Effector CD8-positive, alpha-beta T cell (primary cell): ENCODE data around the gene ERVH48-1.
"Not testable (repeated sequence)": the region's sequence is repeated elsewhere in the genome, so short reads cannot be mapped to it uniquely, and the experiment has no call there.

Experiments
- DNase-seq: peaks from one replicate; lab custom pipeline; 2025; lab: John Stamatoyannopoulos, UW
- total RNA-seq, 4 experiments: gene quantifications; one replicate each; lab custom pipeline; 2026; lab: John Stamatoyannopoulos, UW

ERVH48-1 gene
- total RNA-seq: 0 to 0.12 (median 0) reads per million in 4 experiments

GRCh38 chr21:42925114-42925926 lies at the start of gene ERVH48-1:
ERVH48-1 (minus strand) TSS chr21:42925630; CDS start chr21:42919006, 6,624 bp downstream.
- DNase-seq: no peak

GRCh38 chr21:42973991-42974831 lies 48.8 kb upstream of the ERVH48-1 start, which contains the start of gene PKNOX1:
PKNOX1 (plus strand) TSS chr21:42974562; CDS start chr21:43004382, 29,820 bp downstream.
- DNase-seq: peak; percentile 98

- DNase-seq: no peak
Measured at GRCh38 chr21:42973309-42973990, 48.0 kb upstream of the ERVH48-1 start.

- no peak for DNase-seq
Measured at GRCh38 chr21:42971897-42972275, 46.5 kb upstream of the ERVH48-1 start.

- DNase-seq: no peak
Measured at GRCh38 chr21:42970946-42971653, 45.7 kb upstream of the ERVH48-1 start.

GRCh38 chr21:42969193-42969600 lies 43.8 kb upstream of the ERVH48-1 start:
- DNase-seq: no peak

GRCh38 chr21:42967616-42968015 lies 42.2 kb upstream of the ERVH48-1 start:
- DNase-seq: not testable (repeated sequence)

- DNase-seq: no peak
Measured at GRCh38 chr21:42965211-42965560, 39.8 kb upstream of the ERVH48-1 start.

GRCh38 chr21:42964546-42965210 lies 39.2 kb upstream of the ERVH48-1 start:
- DNase-seq: no peak

- no peak for DNase-seq
Measured at GRCh38 chr21:42964086-42964485, 38.7 kb upstream of the ERVH48-1 start.

- DNase-seq: no peak
Measured at GRCh38 chr21:42962380-42963007, 37.1 kb upstream of the ERVH48-1 start.

- DNase-seq: no peak
Measured at GRCh38 chr21:42959728-42960127, 34.3 kb upstream of the ERVH48-1 start.

- not testable (repeated sequence) for DNase-seq
Measured at GRCh38 chr21:42958122-42958521, 32.7 kb upstream of the ERVH48-1 start.

GRCh38 chr21:42956824-42957630 lies 31.6 kb upstream of the ERVH48-1 start:
- DNase-seq: peak; percentile 49

- DNase-seq: not testable (repeated sequence)
Measured at GRCh38 chr21:42951193-42951592, 25.8 kb upstream of the ERVH48-1 start.

GRCh38 chr21:42949094-42949755 lies 23.8 kb upstream of the ERVH48-1 start:
- not testable (repeated sequence) for DNase-seq

GRCh38 chr21:42942244-42942643 lies 16.8 kb upstream of the ERVH48-1 start:
- no peak for DNase-seq

- no peak for DNase-seq
Measured at GRCh38 chr21:42941696-42942085, 16.3 kb upstream of the ERVH48-1 start.
